ENCODE data around the gene LAMA2. TPM values are rescaled to one million over a fixed set of nuclear protein-coding genes. Genes with fewer than 3 reads are reported as not detected.
"Not testable (repeated sequence)": the region's sequence is repeated elsewhere in the genome, so short reads cannot be mapped to it uniquely, and the experiment has no call there.

The LAMA2 gene
- total RNA-seq, 4 donors from 2014 or later, result 61.5 to 154 (median 103) TPM

GRCh38 chr6:129162605-129163004 lies 279.7 kb downstream of the LAMA2 start:
- DNase-seq, result no peak
- TF ChIP-seq, protein P1, sequence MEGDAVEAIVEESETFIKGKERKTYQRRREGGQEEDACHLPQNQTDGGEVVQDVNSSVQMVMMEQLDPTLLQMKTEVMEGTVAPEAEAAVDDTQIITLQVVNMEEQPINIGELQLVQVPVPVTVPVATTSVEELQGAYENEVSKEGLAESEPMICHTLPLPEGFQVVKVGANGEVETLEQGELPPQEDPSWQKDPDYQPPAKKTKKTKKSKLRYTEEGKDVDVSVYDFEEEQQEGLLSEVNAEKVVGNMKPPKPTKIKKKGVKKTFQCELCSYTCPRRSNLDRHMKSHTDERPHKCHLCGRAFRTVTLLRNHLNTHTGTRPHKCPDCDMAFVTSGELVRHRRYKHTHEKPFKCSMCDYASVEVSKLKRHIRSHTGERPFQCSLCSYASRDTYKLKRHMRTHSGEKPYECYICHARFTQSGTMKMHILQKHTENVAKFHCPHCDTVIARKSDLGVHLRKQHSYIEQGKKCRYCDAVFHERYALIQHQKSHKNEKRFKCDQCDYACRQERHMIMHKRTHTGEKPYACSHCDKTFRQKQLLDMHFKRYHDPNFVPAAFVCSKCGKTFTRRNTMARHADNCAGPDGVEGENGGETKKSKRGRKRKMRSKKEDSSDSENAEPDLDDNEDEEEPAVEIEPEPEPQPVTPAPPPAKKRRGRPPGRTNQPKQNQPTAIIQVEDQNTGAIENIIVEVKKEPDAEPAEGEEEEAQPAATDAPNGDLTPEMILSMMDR (IDR thresholded peaks at IDR 0.05), result no peak
- no peak for TF ChIP-seq POLR2A (IDR thresholded peaks at IDR 0.05)
- Histone ChIP-seq H3K4me3 (no peak overlapping the region), H3K9me3 (no peaks in the 10 kb centered on the region), H3K36me3 (no peaks in the 10 kb centered on the region), H3K27ac (no peak overlapping the region), H3K4me1 (no peaks in the 10 kb centered on the region), H3K27me3 (no peaks in the 10 kb centered on the region)
- intact Hi-C loops (cut with DNase I; ENCODE audit: low total_unique reads), result no loop called here

- Histone ChIP-seq H3K36me3 (no peaks in the 10 kb centered on the region), H3K27ac (no peak overlapping the region), H3K4me3 (no peak overlapping the region), H3K27me3 (no peaks in the 10 kb centered on the region), H3K9me3 (no peaks in the 10 kb centered on the region), H3K4me1 (no peaks in the 10 kb centered on the region)
- TF ChIP-seq, protein P1 (IDR thresholded peaks at IDR 0.05), result no peak
- no peak for TF ChIP-seq POLR2A (IDR thresholded peaks at IDR 0.05)
- intact Hi-C loops (cut with DNase I; ENCODE audit: low total_unique reads), result no loop called here
- DNase-seq, result no peak
Observed at GRCh38 chr6:129163551-129163950, 280.6 kb downstream of the LAMA2 start.

- H3K9me3 ChIP-seq, result no peaks in the 10 kb centered on the region
- H3K4me1 ChIP-seq, result no peaks in the 10 kb centered on the region
- intact Hi-C loops (cut with DNase I; ENCODE audit: low total_unique reads), result no loop called here
- no peak for TF ChIP-seq POLR2A (IDR thresholded peaks at IDR 0.05)
- TF ChIP-seq, protein P1 (IDR thresholded peaks at IDR 0.05), result no peak
- H3K4me3 ChIP-seq, result no peak overlapping the region
- H3K36me3 ChIP-seq, result no peaks in the 10 kb centered on the region
- H3K27ac ChIP-seq, result no peak overlapping the region
- no peaks in the 10 kb centered on the region for H3K27me3 ChIP-seq
- no peak for DNase-seq
Observed at GRCh38 chr6:129164032-129164431, 281.1 kb downstream of the LAMA2 start.

GRCh38 chr6:129172279-129172995 lies 289.5 kb downstream of the LAMA2 start:
- H3K4me1 ChIP-seq; H3K27ac ChIP-seq; intact Hi-C loops (cut with DNase I; ENCODE audit: low total_unique reads); H3K27me3 ChIP-seq; H3K9me3 ChIP-seq; DNase-seq; H3K36me3 ChIP-seq; H3K4me3 ChIP-seq: not testable (repeated sequence)

- no peak for DNase-seq
- no peak for TF ChIP-seq POLR2A (IDR thresholded peaks at IDR 0.05)
- TF ChIP-seq, protein P1 (IDR thresholded peaks at IDR 0.05), result no peak
- Histone ChIP-seq H3K27me3 (no peaks in the 10 kb centered on the region), H3K4me3 (no peak overlapping the region), H3K36me3 (no peaks in the 10 kb centered on the region), H3K27ac (no peak overlapping the region), H3K4me1 (no peaks in the 10 kb centered on the region), H3K9me3 (no peaks in the 10 kb centered on the region)
- intact Hi-C loops (cut with DNase I; ENCODE audit: low total_unique reads), result no loop called here
Observed at GRCh38 chr6:129175066-129175465, 292.1 kb downstream of the LAMA2 start.

All from uterus (tissue), 4 donors.